GM18861 (cell line): ENCODE measurements around the gene MYL12A.
A peak's percentile ranks its signal among the peaks of the same experiment; 100 is the strongest.
"Not testable (repeated sequence)": the region's sequence is repeated elsewhere in the genome, so short reads cannot be mapped to it uniquely, and the experiment has no call there.

Experiments used
- ATAC-seq: cut with Tn5 transposase; IDR thresholded peaks from one replicate; pipeline ENCODE4 v1.9.1; 2021; ENCODE audit not compliant: unreplicated experiment

MYL12A gene

GRCh38 chr18:3254725-3255124, 7.1 kb downstream of the MYL12A start:
- no peak for ATAC-seq

DNA sequence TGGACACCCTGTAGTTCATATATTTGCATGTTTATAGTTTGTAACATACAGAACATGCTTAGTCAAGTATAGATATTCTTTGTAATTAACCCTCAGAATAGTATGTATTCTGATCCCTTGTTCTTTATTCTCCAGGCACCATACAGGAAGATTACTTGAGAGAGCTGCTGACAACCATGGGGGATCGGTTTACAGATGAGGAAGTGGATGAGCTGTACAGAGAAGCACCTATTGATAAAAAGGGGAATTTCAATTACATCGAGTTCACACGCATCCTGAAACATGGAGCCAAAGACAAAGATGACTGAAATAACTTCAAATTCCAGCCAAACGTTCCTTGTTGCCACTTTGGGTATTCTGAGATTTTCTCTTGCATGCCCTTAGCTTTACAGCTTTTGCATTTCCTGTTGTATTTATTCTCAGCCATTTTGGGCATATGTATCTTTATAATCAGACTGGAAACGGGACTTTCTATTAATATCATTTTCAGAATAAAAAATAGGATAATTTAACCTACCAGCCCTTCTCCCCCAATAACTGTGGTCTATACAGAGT, 8.1 kb downstream of the MYL12A start:
- ATAC-seq, result no peak

- no peak for ATAC-seq
Measured at GRCh38 chr18:3256693-3257626, 9.4 kb downstream of the MYL12A start.

DNA sequence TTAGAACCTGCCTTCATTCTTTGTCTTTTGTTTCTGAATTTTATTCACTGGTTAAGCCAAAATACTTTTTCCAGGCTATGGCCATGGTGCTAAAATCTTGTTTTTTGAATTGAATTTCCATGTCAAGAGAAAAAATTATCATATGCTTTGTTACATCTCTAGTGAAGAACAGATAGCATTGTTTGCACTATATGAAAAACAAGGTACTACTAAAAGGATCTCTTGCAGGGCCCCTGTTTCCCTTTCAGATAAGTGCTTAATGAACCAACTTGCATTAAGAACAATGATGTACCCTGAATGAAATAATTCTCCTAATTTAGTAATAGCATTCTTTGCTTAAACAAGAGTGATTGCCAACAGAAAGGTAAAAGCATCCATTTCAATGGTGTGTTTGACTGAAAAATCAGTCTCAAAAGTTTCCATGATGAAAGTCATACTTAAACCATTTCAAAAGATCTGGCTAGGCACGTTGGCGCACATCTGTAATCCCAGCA, 10.1 kb downstream of the MYL12A start:
- ATAC-seq, result no peak

DNA sequence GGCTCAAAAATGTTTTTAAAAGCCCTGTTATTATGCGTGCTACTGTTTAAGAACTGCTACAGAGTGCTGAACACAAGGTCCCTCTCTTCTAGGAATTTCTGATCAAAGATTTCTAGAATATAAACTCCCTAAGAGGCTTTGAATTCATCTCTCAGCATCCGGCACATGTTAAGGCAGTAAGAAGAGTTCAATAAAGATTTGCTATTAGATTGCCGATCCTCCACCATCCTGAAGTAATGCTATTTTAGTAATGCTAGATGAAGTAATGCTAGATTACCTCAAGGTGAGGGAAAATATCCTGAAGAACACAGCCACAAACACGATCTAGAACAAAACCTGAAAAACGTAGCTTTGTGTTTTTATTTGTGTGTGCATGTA, 13.4 kb downstream of the MYL12A start:
- ATAC-seq, result no peak

DNA sequence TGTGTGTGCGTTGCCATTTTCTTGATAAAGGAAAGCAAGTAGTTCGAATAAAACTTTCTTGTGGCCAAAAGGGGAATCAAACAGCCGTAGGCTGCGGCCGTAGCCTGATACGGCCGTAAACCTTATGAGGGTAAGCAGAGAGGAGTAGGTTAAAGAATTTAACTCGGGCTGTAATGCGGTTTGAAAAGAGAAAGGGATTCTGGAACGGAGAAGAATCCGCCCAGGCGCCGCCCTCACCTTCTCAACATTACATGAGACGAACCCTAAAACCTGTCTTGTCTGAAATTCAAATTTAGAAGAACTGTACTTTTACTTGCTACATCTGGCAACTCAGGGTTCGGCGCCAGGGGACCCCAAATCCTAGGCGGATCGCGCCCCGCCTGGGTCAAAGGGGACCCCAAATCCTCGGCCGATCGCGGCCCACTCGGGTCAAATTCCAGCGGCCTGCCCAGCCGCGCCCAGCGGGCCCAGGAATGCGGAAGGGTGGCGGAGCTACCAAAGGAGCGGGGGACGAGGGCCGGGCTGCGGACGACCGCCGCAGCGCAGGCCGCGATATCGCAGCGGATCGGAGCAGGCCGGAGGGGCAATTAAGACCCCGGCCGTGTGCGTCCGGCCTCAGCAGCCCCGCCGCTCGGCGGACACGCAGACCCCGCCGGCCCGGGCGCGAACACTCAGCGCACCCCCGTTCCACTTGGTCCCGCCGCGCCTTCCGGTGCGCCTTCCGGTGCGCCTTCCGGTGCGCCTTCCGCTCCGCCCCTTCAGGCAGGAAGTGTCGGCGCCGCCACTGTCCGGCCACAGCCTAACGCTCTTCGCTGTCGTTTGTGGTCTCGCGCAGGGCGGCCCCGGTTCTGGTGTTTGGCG, 14.0 kb downstream of the MYL12A start, which contains the start of gene MYL12B:
Gene MYL12B (plus strand): TSS at position 761 of the 861 bp plus-strand sequence. CDS start 10,766 bp downstream, outside the sequence.
- ATAC-seq, result peak; percentile 65

- peak; percentile 22 for ATAC-seq
Measured at GRCh38 chr18:3262234-3263131, 14.9 kb downstream of the MYL12A start.

DNA sequence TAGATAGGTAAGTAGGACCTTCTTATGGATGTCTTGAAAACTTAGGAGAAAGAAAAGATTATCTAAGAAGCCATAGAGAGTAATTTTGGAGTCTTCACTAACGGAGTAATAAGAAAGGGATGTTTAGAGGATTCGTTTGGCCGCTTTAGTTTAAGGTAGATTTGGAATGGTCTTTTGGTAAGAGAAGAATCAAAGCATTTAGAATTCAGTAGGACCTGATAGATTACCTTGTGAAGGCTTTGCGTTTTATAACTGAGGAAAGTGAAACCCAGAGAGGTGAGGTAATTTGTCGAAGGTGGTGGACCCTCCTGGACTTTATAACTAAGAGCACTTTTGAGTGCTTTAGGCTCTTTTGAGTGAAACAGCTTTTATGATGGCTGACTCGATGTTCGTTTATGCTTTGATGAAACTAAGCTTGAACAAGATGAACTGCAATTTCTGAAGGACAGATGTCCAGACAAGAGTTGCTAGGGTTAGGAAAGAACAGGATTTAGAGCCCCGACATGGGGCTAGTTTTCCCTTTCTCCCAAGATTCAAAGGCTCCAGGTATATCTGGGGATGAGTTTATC, 15.6 kb downstream of the MYL12A start:
- ATAC-seq, result no peak

DNA sequence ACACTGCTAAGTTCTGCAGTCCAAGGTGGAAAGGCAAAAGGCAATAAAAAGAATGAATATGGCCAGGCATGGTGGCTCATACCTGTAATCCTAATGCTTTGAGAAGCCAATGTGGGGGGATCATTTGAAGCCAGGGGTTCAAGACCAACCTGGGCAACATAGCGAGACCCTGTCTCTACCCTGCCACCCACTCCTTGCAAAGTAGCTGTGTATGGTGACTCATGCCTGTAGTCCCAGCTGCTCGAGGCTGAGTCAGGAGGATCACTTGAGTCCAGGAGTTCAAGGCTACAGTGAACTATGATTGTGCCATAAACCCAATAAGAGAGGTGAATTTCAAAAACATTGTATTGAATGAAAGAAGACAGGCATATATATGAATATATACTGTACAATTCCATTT, 16.8 kb downstream of the MYL12A start:
- no peak for ATAC-seq

- no peak for ATAC-seq
Measured at GRCh38 chr18:3265564-3266033, 18.0 kb downstream of the MYL12A start.

GRCh38 chr18:3266062-3266608, 18.5 kb downstream of the MYL12A start:
- no peak for ATAC-seq

GRCh38 chr18:3268306-3268705, 20.7 kb downstream of the MYL12A start:
- ATAC-seq, result no peak

DNA sequence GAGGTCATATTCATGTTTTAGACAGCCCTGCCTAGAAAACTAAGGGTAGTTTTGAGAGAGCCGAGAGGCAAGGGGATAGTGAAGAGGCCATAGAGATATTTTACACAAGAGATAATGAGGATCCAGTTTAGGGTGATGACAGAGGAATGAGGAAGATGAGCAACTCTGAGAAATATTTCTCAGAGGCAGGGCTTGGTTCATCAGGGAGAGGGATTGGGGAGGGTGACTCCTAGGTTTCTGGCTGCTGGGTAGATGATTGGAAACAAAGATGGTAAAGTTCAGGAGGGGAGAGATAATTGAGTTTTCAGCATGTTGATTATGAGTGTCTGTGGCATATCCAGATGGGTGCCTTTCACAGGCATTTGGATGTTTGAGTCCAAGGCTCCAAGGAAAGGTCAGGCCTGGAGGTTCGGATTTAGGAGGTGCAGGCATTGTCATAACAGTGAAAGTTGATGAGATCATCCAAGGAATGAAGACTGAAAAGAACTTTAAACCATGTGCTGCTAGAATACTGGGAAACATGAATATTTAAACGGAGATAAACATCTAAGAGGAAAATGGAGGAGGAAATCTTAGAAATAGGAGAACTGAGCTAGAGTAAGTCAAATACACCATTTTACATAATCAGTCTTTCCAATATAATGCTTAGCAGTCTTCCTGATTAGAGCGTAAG, 21.8 kb downstream of the MYL12A start:
- no peak for ATAC-seq

DNA sequence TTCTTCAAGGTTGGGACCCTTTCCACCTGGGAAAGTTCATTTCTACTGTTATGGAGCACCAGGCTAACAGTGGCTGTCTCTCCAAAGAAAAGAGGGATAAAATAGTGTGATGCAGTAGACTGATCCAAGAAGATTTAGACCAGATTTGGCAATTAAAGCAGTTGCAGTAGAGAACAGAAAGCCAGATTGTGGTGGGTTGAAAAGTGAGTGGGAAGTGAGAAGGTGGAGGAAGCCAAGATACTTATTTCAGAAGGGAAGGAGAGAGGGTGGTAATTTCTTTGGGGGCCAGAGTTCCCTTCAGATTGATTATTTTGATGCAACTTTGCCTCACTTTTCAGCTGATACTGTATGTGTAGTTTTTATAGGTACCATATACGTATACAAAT, 22.3 kb downstream of the MYL12A start:
- ATAC-seq, result no peak

- ATAC-seq, result no peak
Measured at GRCh38 chr18:3273042-3273441, 25.4 kb downstream of the MYL12A start.

DNA sequence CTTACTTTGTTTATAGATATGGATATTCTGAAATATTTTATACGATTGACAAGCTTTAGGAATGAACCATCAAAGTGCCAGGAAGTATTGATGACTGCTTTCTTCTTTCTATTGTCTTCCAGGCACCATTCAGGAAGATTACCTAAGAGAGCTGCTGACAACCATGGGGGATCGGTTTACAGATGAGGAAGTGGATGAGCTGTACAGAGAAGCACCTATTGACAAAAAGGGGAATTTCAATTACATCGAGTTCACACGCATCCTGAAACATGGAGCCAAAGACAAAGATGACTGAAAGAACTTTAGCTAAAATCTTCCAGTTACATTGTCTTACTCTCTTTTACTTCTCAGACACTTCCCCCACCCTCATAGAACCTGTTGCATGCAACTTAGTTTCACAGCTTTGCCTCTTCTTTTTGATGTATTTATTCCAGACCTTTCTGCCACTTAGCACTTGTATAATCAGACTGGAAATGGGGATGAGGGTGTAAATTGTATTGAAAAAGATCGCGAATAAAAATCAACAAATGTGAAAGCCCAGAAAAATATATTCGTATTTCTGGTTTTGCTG, 30.1 kb downstream of the MYL12A start:
- not testable (repeated sequence) for ATAC-seq

GRCh38 chr18:3279201-3280185, 31.9 kb downstream of the MYL12A start:
- ATAC-seq, result peak; percentile 83
